Tibial artery (tissue), 4 donors: ENCODE data around the gene HDAC4.

Source experiments
- DNase-seq, 2 donors: peaks; one replicate each; pipeline ENCODE4 v3.0.0-alpha.2; 2019
- H3K27ac ChIP-seq, 2 donors: fragments of 200-600 bp; sonication (generic) in 1 of 2; 1 replicate in 1 of 2; 2 replicates in 1 of 2; pipeline ENCODE4 v1.5.1; 2018 to 2019; ENCODE audit warnings: mild to moderate bottlenecking in 1 of 2
- H3K27me3 ChIP-seq, 2 donors: fragments of 200-600 bp; sonication (generic) in 1 of 2; one replicate each; pipeline versions ENCODE4 v1.5.1 to v1.6.0; 2016 to 2019
- H3K36me3 ChIP-seq, 3 donors: fragments of 200-600 bp; sonication (generic) in 2 of 3; one replicate each; pipeline ENCODE4 v1.5.1; 2016 to 2019; ENCODE audit warnings: mild to moderate bottlenecking in 2 of 3
- H3K4me1 ChIP-seq, 4 donors: fragments of 200-600 bp; sonication (generic) in 2 of 4; 1 replicate in 3 of 4; 2 replicates in 1 of 4; pipeline ENCODE4 v1.5.1; 2016 to 2019
- H3K4me3 ChIP-seq, 2 donors: fragments of 200-600 bp; sonication (generic) in 1 of 2; 1 replicate in 1 of 2; 2 replicates in 1 of 2; pipeline ENCODE4 v1.5.1; 2018 to 2019; ENCODE audit warnings: mild to moderate bottlenecking in 2 of 2
- H3K9me3 ChIP-seq, 3 donors: fragments of 200-600 bp; sonication (generic) in 1 of 3; one replicate each; pipeline ENCODE4 v1.5.1; 2016 to 2019
- intact Hi-C: fragments of 100-400 bp; cut with DNase I; formaldehyde crosslinking; loops from one replicate; pipeline ENCODE4 v1.15.0; 2023; ENCODE audit warnings: low total_unique reads
- TF ChIP-seq, protein P1 (sequence below), 2 experiments: fragments of 200-600 bp in 1 of 2; fragments of 450-650 bp in 1 of 2; IDR thresholded peaks; one replicate each; pipeline ENCODE4 v1.5.1; 2017 to 2019; ENCODE audit warnings: antibody characterized with exemption in 2 of 2, mild to moderate bottlenecking in 1 of 2, moderate library complexity in 1 of 2

Gene HDAC4

DNA sequence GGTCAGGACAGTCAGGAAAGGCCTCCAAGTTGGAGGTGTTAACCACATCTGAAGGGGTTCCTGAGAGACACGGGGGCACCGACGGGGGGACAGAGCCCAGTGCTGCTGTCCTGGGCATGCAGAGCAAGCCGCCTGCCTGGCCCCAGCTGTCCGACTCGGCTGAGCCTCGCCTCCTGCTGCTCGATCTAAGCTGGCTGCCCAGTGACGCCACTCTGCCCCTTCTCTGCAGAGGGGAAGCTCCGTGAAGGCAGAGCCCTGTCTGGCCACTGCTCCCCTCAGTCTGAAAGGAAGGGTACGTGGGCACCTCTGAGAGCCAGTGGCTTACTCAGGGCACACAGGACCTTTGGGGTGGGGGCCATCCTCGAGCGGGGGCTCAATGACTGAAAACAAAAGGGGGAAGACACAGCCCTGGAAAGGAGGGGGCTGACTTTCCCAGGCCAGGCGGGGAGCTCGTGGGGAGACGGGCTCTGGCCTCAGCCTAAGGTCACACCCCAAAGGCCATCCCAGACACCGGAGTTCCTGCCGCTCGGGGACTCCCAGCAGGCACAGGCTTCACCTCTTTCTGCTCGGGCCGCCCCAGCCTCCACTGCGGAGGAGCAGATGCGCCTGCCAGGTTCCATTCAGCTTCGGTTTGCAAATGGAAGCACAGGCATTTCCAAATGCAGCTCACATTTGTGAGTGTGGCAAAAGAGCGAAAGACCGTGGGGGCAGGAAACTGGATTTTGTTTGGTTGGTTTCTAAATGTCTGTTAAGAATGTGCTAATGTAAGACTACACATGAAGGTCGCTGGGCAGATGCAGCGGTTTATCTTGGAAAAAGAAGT lies 136.9 kb downstream of the HDAC4 start:
- TF ChIP-seq, protein P1, sequence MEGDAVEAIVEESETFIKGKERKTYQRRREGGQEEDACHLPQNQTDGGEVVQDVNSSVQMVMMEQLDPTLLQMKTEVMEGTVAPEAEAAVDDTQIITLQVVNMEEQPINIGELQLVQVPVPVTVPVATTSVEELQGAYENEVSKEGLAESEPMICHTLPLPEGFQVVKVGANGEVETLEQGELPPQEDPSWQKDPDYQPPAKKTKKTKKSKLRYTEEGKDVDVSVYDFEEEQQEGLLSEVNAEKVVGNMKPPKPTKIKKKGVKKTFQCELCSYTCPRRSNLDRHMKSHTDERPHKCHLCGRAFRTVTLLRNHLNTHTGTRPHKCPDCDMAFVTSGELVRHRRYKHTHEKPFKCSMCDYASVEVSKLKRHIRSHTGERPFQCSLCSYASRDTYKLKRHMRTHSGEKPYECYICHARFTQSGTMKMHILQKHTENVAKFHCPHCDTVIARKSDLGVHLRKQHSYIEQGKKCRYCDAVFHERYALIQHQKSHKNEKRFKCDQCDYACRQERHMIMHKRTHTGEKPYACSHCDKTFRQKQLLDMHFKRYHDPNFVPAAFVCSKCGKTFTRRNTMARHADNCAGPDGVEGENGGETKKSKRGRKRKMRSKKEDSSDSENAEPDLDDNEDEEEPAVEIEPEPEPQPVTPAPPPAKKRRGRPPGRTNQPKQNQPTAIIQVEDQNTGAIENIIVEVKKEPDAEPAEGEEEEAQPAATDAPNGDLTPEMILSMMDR (IDR thresholded peaks at IDR 0.05) = no peak

DNA sequence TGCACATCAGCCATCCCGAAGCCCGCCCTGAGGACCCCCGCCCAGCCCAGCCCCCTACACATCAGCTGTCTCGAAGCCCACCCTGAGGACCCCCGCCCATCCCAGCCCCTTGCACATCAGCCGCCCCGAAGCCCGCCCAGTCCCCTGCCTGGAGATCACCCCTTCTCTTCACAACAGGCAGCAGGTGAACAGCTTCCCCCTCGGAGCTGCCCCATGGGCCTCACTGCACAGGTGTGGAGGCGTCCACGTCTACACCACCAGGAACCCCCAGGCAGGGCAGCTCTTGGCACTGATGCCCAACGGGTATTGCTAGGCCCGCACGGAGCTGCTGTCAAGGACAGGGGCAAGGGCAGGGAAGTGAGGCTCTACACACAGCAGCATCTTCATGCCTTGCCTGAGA lies 137.6 kb downstream of the HDAC4 start:
- intact Hi-C loops = no loop called here
- no peak for DNase-seq

More for the DNA sequence above, 136.9 kb downstream of the HDAC4 start:
- Histone ChIP-seq H3K36me3 (no peaks in the 10 kb centered on the region), H3K27me3 (no peaks in the 10 kb centered on the region), H3K4me3 (no peak overlapping the region), H3K9me3 (no peaks in the 10 kb centered on the region), H3K4me1 (peaks cover 0 to 67% (median 50%) of the 10 kb centered on the region in 4 donors), H3K27ac (peak overlapping the region; percentile 72 to 78)
- intact Hi-C loops = no loop called here
- DNase-seq = no peak

DNA sequence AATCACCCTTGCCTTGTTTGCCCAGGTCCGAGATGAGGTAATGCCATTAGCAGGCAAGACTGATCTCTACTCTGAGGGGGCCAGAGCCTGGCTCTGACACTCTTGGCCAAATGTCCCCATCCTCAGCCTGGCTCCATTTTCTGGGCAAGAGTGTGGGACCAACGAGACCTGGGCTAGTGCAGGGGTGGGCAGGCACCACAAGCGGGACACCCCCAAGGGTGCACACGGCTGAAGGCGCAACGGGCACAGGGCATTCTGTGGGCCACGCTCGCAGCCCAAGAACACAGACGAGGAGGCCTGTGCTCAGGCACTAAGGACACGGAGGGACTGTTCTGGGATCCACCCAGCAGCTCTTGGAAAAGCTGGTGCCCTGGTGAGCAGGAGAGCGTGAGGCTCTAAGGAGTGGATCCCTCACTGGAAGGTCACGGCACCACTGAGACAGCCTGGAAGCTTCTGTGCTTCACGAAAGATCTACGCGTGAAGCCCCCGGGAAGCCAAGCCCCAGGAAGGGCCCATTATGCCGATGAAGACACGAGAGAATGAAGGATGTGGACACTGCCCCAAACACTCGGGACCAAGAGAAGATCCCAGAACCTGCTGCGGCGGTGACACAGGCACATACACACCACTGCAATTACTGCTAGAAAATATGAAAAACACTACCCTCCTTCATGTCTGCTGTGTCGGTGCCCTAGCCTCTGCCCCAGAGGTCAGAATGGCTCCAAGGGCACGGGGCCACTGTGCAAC lies 138.2 kb downstream of the HDAC4 start:
- TF ChIP-seq, protein P1 (IDR thresholded peaks at IDR 0.05) = no peak
- H3K4me3 ChIP-seq = no peak overlapping the region
- H3K4me1 ChIP-seq = peaks cover 0 to 55% (median 40%) of the 10 kb centered on the region in 4 donors
- peak in 1 of 2 donors; percentile 43 for DNase-seq
- H3K27ac ChIP-seq = no peak overlapping the region
- H3K9me3 ChIP-seq = peaks cover 0 to 5% (median 0%) of the 10 kb centered on the region in 3 donors
- intact Hi-C loops = no loop called here
- no peaks in the 10 kb centered on the region for H3K36me3 ChIP-seq
- H3K27me3 ChIP-seq = no peaks in the 10 kb centered on the region

More for the DNA sequence above, 137.6 kb downstream of the HDAC4 start:
- peak overlapping the region in 1 of 2 donors; percentile 78 for H3K27ac ChIP-seq
- H3K27me3 ChIP-seq = no peaks in the 10 kb centered on the region
- TF ChIP-seq, protein P1 (IDR thresholded peaks at IDR 0.05) = no peak
- H3K36me3 ChIP-seq = no peaks in the 10 kb centered on the region
- peaks cover 0 to 61% (median 45%) of the 10 kb centered on the region in 4 donors for H3K4me1 ChIP-seq
- H3K9me3 ChIP-seq = peaks cover 0 to under 1% (median 0%) of the 10 kb centered on the region in 3 donors
- no peak overlapping the region for H3K4me3 ChIP-seq

DNA sequence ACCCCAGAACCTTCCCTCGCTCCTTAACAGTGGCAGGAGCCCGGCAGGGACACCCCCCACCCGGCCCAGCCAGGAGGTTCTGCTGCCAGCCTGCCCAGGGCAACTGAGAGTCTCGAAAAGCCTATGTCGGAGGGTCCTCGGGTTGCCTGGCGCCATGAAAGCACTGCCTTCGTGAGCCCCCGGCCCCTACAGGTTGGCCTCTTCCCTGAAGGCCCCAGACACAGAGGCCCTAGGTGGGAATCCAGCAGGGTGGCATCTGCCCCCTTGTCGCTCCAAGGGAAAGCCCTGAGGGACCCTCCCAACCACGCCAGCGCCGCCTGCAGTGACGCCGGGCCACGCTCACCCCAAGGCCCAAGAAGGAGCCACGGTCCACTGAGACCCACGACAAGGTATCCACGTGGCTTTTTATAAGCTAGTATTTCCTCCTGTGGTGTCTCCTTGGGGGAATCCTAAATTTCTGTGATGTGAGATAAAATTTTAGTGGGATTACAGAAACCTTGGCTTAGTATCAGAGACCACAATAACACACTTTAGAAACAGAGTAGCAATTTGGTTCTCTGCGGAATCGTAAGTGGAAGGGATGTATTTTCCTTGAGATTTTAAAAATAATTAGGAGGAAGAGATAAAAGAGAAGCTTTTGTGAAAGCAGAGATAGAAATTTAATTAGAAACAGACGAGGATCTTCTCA lies 138.9 kb downstream of the HDAC4 start:
- no peak for DNase-seq
- Histone ChIP-seq H3K4me3 (no peak overlapping the region), H3K27me3 (no peaks in the 10 kb centered on the region), H3K27ac (no peak overlapping the region), H3K4me1 (peaks cover 0 to 48% (median 33%) of the 10 kb centered on the region in 4 donors), H3K9me3 (peaks cover 0 to 9% (median 0%) of the 10 kb centered on the region in 3 donors), H3K36me3 (no peaks in the 10 kb centered on the region)
- intact Hi-C loops = no loop called here
- TF ChIP-seq, protein P1 (IDR thresholded peaks at IDR 0.05) = no peak

DNA sequence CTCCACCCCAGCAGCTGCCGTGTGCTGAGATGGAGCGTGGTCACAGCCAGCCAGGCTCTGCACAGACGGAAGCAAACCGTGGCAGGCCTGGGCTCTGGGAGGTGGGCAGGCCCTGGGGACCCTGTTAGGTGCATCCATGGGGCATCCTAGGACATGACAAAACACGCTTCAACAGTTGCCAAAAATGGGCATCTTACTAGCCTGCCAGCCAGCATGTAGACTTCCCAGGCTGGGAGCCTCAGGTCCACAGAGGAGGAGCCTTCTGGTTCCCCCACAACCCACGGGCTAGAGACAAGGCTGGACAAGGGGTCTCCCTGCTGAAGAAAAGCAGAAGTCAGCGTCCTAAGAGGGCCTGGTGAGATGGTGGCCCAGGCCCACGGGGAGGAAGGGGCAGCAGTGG lies 139.5 kb downstream of the HDAC4 start:
- peaks cover 0 to 9% (median 0%) of the 10 kb centered on the region in 3 donors for H3K9me3 ChIP-seq
- H3K4me3 ChIP-seq = no peak overlapping the region
- TF ChIP-seq, protein P1 (IDR thresholded peaks at IDR 0.05) = no peak
- intact Hi-C loops = no loop called here
- H3K27ac ChIP-seq = no peak overlapping the region
- no peaks in the 10 kb centered on the region for H3K27me3 ChIP-seq
- H3K36me3 ChIP-seq = no peaks in the 10 kb centered on the region
- peaks cover 0 to 42% (median 27%) of the 10 kb centered on the region in 4 donors for H3K4me1 ChIP-seq
- no peak for DNase-seq
